GM06990 (cell line): ENCODE measurements around the gene LDOC1.
"Not testable (repeated sequence)": the region's sequence is repeated elsewhere in the genome, so short reads cannot be mapped to it uniquely, and the experiment has no call there.

ENCODE experiments used
- DNase-seq: peaks from one replicate; pipeline ENCODE4 v3.0.0-alpha.2; 2011; ENCODE audit not compliant: insufficient read length; ENCODE audit errors: extremely low read depth
- H3K27me3 ChIP-seq: replicated peaks from 2 replicates; pipeline ENCODE4 v1.6.0; 2011; ENCODE audit warnings: low read length; ENCODE audit not compliant: control insufficient read depth, insufficient read depth
- H3K36me3 ChIP-seq: 2 replicates; pipeline ENCODE4 v1.5.1; 2011; ENCODE audit warnings: low read length; ENCODE audit not compliant: control insufficient read depth, insufficient read depth
- H3K4me3 ChIP-seq: replicated peaks from 2 replicates; pipeline ENCODE4 v1.5.1; 2011; ENCODE audit warnings: low read depth, mild to moderate bottlenecking, control low read depth, low read length
- CTCF ChIP-seq: IDR thresholded peaks from 2 replicates; pipeline ENCODE4 v1.5.1; 2011; ENCODE audit warnings: low read length, control low read depth, mild to moderate bottlenecking, inconsistent platforms; ENCODE audit not compliant: insufficient read depth, poor library complexity, severe bottlenecking

The LDOC1 gene

GRCh38 chrX:141176586-141177451, at the start of gene LDOC1:
TSS of gene LDOC1 (minus strand) at chrX:141177129. CDS start at chrX:141177021, 108 bp downstream.
- TF ChIP-seq CTCF, result no peak
- peak; percentile 3 for DNase-seq
- Histone ChIP-seq H3K36me3 (no peaks in the 10 kb centered on the region), H3K27me3 (no peaks in the 10 kb centered on the region), H3K4me3 (no peak within 1 kb of the TSS)

- H3K27me3 ChIP-seq, result no peaks in the 10 kb centered on the region
- no peak for TF ChIP-seq CTCF
- no peak overlapping the region for H3K4me3 ChIP-seq
- DNase-seq, result no peak
- no peaks in the 10 kb centered on the region for H3K36me3 ChIP-seq
Observed at GRCh38 chrX:141221611-141222010, 44.7 kb upstream of the LDOC1 start.

DNA sequence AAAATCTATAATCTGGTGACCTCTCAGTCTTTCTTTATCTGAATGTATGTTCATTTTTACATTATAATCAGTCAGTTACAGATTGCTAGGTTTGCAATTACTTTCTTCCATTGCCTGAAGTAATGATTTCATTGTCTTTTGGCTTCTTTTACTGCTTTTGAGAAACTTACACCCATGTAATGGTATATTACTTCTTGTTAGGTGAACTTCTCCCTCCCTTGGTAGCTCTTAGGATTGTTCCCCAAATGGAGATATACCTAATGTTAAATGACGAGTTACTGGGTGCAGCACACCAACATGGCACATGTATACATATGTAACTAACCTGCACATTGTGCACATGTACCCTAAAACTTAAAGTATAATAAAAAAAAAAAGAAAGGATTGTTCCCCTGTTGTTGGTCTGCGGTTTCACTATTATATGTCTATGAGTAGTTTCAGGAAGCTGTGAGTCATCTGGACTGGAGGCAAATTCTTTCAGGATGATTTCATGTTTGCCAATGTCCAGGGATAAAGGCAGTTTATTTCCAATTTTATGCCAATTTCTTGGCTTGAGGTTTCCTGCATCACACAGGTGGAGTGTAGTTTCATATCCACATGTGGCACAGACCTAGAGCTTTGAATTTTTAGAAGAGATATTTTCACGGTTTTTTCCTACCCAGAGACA, 43.5 kb upstream of the LDOC1 start:
- no peaks in the 10 kb centered on the region for H3K36me3 ChIP-seq
- no peak for DNase-seq
- H3K4me3 ChIP-seq, result no peak overlapping the region
- H3K27me3 ChIP-seq, result no peaks in the 10 kb centered on the region
- TF ChIP-seq CTCF, result no peak

DNA sequence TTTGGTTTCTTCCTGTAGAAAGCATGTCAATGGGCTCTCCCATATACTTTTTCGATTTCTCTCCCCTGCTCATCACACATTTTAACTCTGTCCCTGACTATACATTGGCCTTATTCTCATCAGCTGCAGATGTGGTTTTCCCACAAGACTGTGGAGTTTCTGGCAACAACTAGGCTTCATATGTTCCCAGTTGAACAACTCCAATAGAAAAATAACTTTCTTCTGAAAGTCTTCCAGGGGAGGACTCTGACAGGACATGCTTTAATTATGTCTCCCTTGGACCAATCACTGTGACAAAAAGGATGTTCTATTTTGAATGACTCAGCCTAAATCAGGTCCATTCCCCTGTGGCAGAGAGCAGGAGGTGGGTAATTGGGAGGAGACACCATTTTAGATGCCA, 37.3 kb upstream of the LDOC1 start:
- DNase-seq, result no peak
- Histone ChIP-seq H3K27me3 (no peaks in the 10 kb centered on the region), H3K36me3 (no peaks in the 10 kb centered on the region), H3K4me3 (no peak overlapping the region)
- TF ChIP-seq CTCF, result no peak

DNA sequence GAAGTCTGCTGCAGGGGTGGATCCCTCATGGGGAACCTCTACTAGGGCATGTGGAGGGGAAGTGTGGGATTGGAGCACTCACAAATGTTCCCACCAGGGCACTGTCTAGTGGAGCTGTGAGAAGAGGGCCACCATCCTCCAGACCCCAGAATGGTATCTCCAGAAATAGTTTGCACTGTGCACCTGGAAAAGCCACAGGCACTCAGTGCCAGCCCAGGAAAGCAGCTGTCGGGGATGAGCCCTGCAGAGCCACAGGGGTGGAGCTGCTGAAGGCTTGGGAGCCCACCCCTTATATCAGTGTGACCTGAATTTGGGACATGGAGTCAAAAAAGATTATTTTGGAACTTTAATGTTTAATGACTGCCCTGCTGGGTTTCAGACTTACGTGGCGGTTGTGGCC, 25.0 kb upstream of the LDOC1 start:
- no peaks in the 10 kb centered on the region for H3K27me3 ChIP-seq
- H3K4me3 ChIP-seq, result no peak overlapping the region
- TF ChIP-seq CTCF, result no peak
- no peak for DNase-seq
- no peaks in the 10 kb centered on the region for H3K36me3 ChIP-seq

DNA sequence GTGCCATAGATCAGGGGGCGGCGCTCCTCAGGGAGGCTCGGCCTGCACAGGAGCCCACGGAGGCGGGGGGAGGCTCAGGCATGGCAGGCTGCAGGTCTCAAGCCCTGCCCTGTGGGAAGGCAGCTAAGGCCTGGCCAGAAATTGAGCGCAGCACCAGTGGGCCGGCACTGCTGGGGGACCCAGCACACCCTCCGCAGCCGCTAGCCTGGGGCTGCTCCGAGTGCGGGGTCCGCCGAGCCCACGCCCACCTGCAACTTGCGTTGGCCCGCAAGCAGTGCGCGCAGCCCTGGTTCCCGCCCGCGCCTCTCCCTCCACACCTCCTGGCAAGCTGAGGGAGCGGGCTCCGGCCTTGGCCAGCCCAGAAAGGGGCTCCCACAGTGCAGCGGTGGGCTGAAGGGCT, 11.6 kb upstream of the LDOC1 start:
- not testable (repeated sequence) for DNase-seq, H3K27me3 ChIP-seq, H3K36me3 ChIP-seq, H3K4me3 ChIP-seq
